Mesendoderm (in vitro differentiated cells): ENCODE measurements around the gene TSR1.

Source experiments
- DNase-seq: peaks from one replicate; pipeline ENCODE4 v3.0.0; 2013
- H2AK5ac ChIP-seq: 2 replicates; pipeline ENCODE4 v1.6.1; 2013; ENCODE audit warnings: low read length, inconsistent platforms
- H2BK120ac ChIP-seq: 2 replicates; pipeline ENCODE4 v1.6.1; 2013; ENCODE audit warnings: low read depth, mild to moderate bottlenecking, low read length, moderate library complexity, mixed read lengths
- H2BK15ac ChIP-seq: replicated peaks from 2 replicates; pipeline ENCODE4 v1.6.1; 2013; ENCODE audit warnings: low read depth, mild to moderate bottlenecking, moderate library complexity
- H2BK5ac ChIP-seq: 2 replicates; pipeline ENCODE4 v1.6.1; 2013; ENCODE audit warnings: low read length, inconsistent platforms
- H3K18ac ChIP-seq: 2 replicates; pipeline ENCODE4 v1.6.1; 2013; ENCODE audit warnings: mild to moderate bottlenecking, low read length, mixed read lengths
- H3K23ac ChIP-seq: one replicate; pipeline ENCODE4 v1.6.1; 2013; ENCODE audit warnings: low read length
- H3K27ac ChIP-seq: 2 replicates; pipeline ENCODE4 v1.5.1; 2013; ENCODE audit warnings: low read depth, mild to moderate bottlenecking, inconsistent platforms, low read length, moderate library complexity
- H3K27me3 ChIP-seq: 2 replicates; pipeline ENCODE4 v1.6.1; 2013; ENCODE audit warnings: low read length, control low read depth, mild to moderate bottlenecking, inconsistent platforms; ENCODE audit not compliant: insufficient read depth, poor library complexity
- H3K36me3 ChIP-seq: 2 replicates; pipeline ENCODE4 v1.6.1; 2013; ENCODE audit warnings: low read length, inconsistent platforms; ENCODE audit not compliant: control insufficient read depth, insufficient read depth
- H3K4ac ChIP-seq: one replicate; pipeline ENCODE4 v1.6.1; 2013; ENCODE audit warnings: low read depth, mild to moderate bottlenecking, low read length, moderate library complexity
- H3K4me1 ChIP-seq: 2 replicates; pipeline ENCODE4 v1.6.1; 2013; ENCODE audit warnings: low read depth, low read length, inconsistent platforms; ENCODE audit not compliant: control insufficient read depth
- H3K4me2 ChIP-seq: 2 replicates; pipeline ENCODE4 v1.6.1; 2013; ENCODE audit warnings: low read length
- H3K4me3 ChIP-seq: 2 replicates; pipeline ENCODE4 v1.5.1; 2013; ENCODE audit warnings: mild to moderate bottlenecking, low read length
- H3K56ac ChIP-seq: one replicate; pipeline ENCODE4 v1.6.1; 2013; ENCODE audit warnings: low read length
- H3K79me1 ChIP-seq: 2 replicates; pipeline ENCODE4 v1.6.1; 2013; ENCODE audit warnings: low read length, inconsistent platforms
- H3K79me2 ChIP-seq: 2 replicates; pipeline ENCODE4 v1.6.1; 2013; ENCODE audit warnings: mild to moderate bottlenecking, low read length; ENCODE audit not compliant: control insufficient read depth, insufficient read depth
- H3K9ac ChIP-seq: 2 replicates; pipeline ENCODE4 v1.6.1; 2013; ENCODE audit warnings: low read length, inconsistent platforms
- H4K5ac ChIP-seq: one replicate; pipeline ENCODE4 v1.6.1; 2013; ENCODE audit warnings: low read length
- H4K8ac ChIP-seq: one replicate; pipeline ENCODE4 v1.6.1; 2013; ENCODE audit warnings: low read depth, mild to moderate bottlenecking, control low read depth, low read length, moderate library complexity
- WGBS: extraction: QIAGEN DNeasy Blood & Tissue Kit; methylation state at CpG from one replicate; pipeline ENCODE4 v1.1.7; 2013; ENCODE audit warnings: low lambda C conversion rate, missing lambda C conversion rate; ENCODE audit not compliant: insufficient coverage; ENCODE audit errors: extremely low coverage; 5-methylcytosine and 5-hydroxymethylcytosine counted together

Gene TSR1

DNA sequence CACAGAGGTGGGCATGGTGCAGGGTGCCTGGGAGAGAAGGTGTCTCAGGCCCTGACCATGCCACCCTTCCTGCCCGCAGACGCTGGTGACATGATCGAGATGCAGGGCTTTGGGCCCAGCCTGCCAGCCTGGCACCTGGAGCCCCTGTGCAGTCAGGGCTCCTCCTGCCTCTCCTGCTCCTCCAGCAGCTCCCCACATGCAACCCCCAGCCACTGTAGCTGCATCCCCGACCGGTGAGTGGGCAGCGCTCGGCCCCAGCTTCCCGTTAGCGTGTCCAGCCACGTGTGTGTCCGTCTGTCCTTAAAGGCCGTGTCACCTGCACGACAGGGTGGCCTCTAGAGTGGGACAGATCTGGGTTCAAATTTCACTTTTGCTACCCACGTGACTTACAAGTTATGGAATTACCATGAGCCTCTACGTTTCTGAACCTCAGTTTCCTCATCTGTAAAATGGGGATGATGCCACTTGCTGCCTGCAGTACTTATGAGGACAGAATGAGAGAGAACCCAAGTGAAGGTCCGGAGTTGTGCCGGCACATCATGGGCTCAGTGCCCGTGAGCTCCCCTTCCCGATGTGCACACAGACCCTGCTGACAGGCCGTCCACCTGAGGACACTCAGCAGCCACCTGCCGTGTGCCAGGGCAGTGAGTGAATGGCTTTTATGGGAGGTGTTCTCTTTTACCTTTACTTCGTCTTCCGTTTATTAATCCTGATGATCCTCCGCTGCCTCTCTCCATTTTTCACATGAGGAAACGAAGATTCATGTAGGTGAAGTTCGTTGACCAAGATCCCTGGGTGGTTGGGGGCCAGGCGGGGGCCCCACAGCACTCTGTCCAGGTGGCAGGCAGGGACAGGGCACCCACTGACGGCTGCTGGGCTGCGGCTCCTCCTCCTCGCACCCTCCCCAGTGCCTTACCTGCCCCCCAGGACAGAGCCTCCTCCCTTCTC is 35.2 kb upstream of the TSR1 start:
- no peak overlapping the region for H3K23ac ChIP-seq
- WGBS: no CpG with 5 or more reads among the region's 30 CpGs
- H2BK120ac ChIP-seq: no peak overlapping the region
- no peak overlapping the region for H4K8ac ChIP-seq
- no peaks in the 10 kb centered on the region for H3K79me2 ChIP-seq
- H4K5ac ChIP-seq: no peak overlapping the region
- no peaks in the 10 kb centered on the region for H3K79me1 ChIP-seq
- H2BK5ac ChIP-seq: no peak overlapping the region
- no peaks in the 10 kb centered on the region for H3K36me3 ChIP-seq
- no peak overlapping the region for H3K18ac ChIP-seq
- no peaks in the 10 kb centered on the region for H3K27me3 ChIP-seq
- H3K4ac ChIP-seq: no peak overlapping the region
- no peak for DNase-seq
- no peaks in the 10 kb centered on the region for H3K4me1 ChIP-seq
- no peak overlapping the region for H2BK15ac ChIP-seq
- no peak overlapping the region for H3K4me2 ChIP-seq
- no peak overlapping the region for H3K4me3 ChIP-seq
- H3K27ac ChIP-seq: no peak overlapping the region
- no peak overlapping the region for H3K9ac ChIP-seq
- no peak overlapping the region for H3K56ac ChIP-seq
- no peak overlapping the region for H2AK5ac ChIP-seq

GRCh38 chr17:2370211-2370589 is 33.9 kb upstream of the TSR1 start:
- Histone ChIP-seq H3K36me3 (no peaks in the 10 kb centered on the region), H3K23ac (peak overlapping the region; percentile 37), H3K4me3 (no peak overlapping the region), H3K4me1 (no peaks in the 10 kb centered on the region), H3K56ac (peak overlapping the region; percentile 62), H2BK120ac (no peak overlapping the region), H3K4me2 (no peak overlapping the region), H3K79me1 (no peaks in the 10 kb centered on the region), H3K27me3 (no peaks in the 10 kb centered on the region), H4K5ac (no peak overlapping the region), H2AK5ac (no peak overlapping the region), H4K8ac (no peak overlapping the region), H2BK15ac (no peak overlapping the region), H3K18ac (no peak overlapping the region), H2BK5ac (no peak overlapping the region), H3K79me2 (no peaks in the 10 kb centered on the region), H3K9ac (no peak overlapping the region), H3K27ac (no peak overlapping the region), H3K4ac (no peak overlapping the region)
- no CpG with 5 or more reads among the region's 11 CpGs for WGBS
- no peak for DNase-seq

DNA sequence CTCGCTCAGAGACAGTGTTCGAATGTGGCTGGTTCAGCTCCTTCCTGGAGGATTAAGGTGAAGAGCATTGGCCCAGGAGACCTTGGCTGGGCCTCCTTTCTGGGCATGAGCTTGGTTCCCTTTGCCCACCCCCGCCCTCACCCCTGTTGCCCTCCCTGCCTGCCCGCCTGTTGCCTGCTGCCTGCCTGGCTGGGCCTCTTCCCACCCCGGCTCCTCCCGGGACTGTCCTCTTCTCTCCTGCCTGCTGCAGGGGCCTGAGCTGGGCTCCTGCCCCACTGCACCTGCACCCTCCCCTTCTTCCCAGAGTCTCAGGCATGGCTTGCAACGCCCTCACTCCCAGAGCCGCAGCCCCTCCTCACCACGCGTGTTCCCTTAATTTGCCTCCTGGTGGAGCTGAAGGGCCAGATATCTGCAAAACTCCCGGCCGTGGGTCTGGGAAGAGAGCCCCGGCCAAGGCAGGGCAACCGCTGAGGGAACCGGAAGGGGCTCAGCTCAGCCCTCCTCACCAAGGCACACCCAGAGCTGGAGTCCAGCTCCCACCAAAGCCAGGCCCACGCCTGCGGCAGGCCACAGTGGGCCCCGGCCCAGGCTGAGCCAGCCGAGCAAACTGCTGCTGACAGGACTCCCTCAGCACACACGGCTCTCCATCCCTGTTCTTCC is 33.4 kb upstream of the TSR1 start:
- H2BK15ac ChIP-seq: no peak overlapping the region
- no peak overlapping the region for H3K18ac ChIP-seq
- H2BK5ac ChIP-seq: no peak overlapping the region
- H3K9ac ChIP-seq: no peak overlapping the region
- no peak overlapping the region for H2AK5ac ChIP-seq
- H3K23ac ChIP-seq: no peak overlapping the region
- H3K4ac ChIP-seq: no peak overlapping the region
- no peak overlapping the region for H2BK120ac ChIP-seq
- peak; percentile 66 for DNase-seq
- no peak overlapping the region for H4K8ac ChIP-seq
- H3K4me2 ChIP-seq: no peak overlapping the region
- H3K79me2 ChIP-seq: no peaks in the 10 kb centered on the region
- H3K56ac ChIP-seq: peak overlapping the region; percentile 59
- H3K4me3 ChIP-seq: no peak overlapping the region
- no peak overlapping the region for H4K5ac ChIP-seq
- no peaks in the 10 kb centered on the region for H3K27me3 ChIP-seq
- no peaks in the 10 kb centered on the region for H3K36me3 ChIP-seq
- H3K27ac ChIP-seq: no peak overlapping the region
- WGBS: no CpG with 5 or more reads among the region's 20 CpGs
- no peaks in the 10 kb centered on the region for H3K4me1 ChIP-seq
- H3K79me1 ChIP-seq: no peaks in the 10 kb centered on the region

DNA sequence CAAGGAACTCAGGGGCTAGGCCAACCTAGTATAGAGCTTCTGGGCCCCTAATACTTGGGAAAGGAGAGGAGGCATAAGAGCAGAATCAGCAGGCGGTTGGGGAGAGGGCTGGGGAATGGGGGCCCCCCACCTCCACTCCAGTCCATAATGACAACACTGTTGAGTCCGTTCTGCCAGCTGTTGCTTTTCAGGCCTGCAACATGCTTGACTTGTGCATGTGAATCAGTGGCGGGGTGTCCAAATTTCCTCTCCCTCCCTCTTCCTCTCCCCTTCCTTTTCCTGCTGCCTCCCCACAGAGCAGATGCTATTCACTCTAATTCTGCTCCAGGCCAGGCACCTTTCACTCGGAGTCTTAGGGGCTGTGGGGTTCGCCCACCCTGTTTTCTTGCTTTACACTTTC is 32.8 kb upstream of the TSR1 start:
- no peak overlapping the region for H3K4me3 ChIP-seq
- no peaks in the 10 kb centered on the region for H3K79me1 ChIP-seq
- H4K8ac ChIP-seq: no peak overlapping the region
- no peak overlapping the region for H2BK120ac ChIP-seq
- H2AK5ac ChIP-seq: no peak overlapping the region
- H4K5ac ChIP-seq: no peak overlapping the region
- H2BK5ac ChIP-seq: no peak overlapping the region
- no peaks in the 10 kb centered on the region for H3K79me2 ChIP-seq
- DNase-seq: no peak
- H3K18ac ChIP-seq: no peak overlapping the region
- H3K23ac ChIP-seq: no peak overlapping the region
- no peak overlapping the region for H3K4me2 ChIP-seq
- H3K27me3 ChIP-seq: no peaks in the 10 kb centered on the region
- H3K27ac ChIP-seq: no peak overlapping the region
- no peak overlapping the region for H2BK15ac ChIP-seq
- no peaks in the 10 kb centered on the region for H3K36me3 ChIP-seq
- no peak overlapping the region for H3K9ac ChIP-seq
- no peak overlapping the region for H3K4ac ChIP-seq
- H3K56ac ChIP-seq: no peak overlapping the region
- no CpG with 5 or more reads among the region's 5 CpGs for WGBS
- no peaks in the 10 kb centered on the region for H3K4me1 ChIP-seq

- Histone ChIP-seq H2BK15ac (no peak overlapping the region), H3K79me2 (no peaks in the 10 kb centered on the region), H2BK5ac (no peak overlapping the region), H3K36me3 (no peaks in the 10 kb centered on the region), H3K56ac (no peak overlapping the region), H3K4ac (no peak overlapping the region), H3K23ac (no peak overlapping the region), H3K18ac (no peak overlapping the region), H3K27ac (no peak overlapping the region), H3K27me3 (no peaks in the 10 kb centered on the region), H3K4me2 (no peak overlapping the region), H4K8ac (no peak overlapping the region), H3K9ac (no peak overlapping the region), H4K5ac (no peak overlapping the region), H3K4me3 (no peak overlapping the region), H3K4me1 (no peaks in the 10 kb centered on the region), H3K79me1 (no peaks in the 10 kb centered on the region), H2BK120ac (no peak overlapping the region), H2AK5ac (no peak overlapping the region)
- no peak for DNase-seq
- no CpG with 5 or more reads among the region's 8 CpGs for WGBS
Measured at GRCh38 chr17:2368359-2368758, 32.1 kb upstream of the TSR1 start.
